ENCODE measurements around the gene POU6F2.

DNA sequence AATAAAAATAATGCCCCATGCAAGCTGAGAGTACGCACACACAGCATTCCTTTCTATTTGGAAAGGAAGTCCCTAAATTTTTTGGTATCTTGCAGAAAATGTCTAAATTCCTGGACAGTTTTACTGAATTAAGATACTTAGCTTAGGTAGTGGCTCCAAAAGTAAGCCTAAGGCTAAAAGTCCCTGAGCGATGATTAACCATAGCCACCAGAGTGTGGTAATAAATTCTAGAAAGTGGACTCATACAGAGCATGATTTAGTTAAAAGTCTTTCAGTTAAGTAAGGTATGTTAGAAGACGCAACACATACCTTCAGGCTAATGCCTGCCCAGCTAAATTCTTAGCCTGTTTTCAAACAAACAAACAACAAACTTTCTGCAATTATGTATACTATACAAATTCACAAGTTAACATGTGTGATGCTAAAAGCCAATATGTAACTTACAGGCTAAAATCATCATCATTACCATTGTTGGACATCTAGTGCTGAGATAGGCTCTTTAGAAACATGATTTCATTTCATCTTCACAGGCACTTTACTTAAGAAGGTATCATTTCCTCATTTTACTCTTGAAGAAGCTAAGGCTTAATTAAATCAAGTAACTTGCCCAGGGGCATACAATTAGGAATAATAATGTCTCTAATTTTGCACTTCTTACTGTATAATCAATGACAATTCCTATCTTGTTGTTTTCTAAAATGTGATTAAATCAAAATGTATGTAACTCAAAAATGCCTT, 327.1 kb downstream of the POU6F2 start:
- TF ChIP-seq, protein P1, sequence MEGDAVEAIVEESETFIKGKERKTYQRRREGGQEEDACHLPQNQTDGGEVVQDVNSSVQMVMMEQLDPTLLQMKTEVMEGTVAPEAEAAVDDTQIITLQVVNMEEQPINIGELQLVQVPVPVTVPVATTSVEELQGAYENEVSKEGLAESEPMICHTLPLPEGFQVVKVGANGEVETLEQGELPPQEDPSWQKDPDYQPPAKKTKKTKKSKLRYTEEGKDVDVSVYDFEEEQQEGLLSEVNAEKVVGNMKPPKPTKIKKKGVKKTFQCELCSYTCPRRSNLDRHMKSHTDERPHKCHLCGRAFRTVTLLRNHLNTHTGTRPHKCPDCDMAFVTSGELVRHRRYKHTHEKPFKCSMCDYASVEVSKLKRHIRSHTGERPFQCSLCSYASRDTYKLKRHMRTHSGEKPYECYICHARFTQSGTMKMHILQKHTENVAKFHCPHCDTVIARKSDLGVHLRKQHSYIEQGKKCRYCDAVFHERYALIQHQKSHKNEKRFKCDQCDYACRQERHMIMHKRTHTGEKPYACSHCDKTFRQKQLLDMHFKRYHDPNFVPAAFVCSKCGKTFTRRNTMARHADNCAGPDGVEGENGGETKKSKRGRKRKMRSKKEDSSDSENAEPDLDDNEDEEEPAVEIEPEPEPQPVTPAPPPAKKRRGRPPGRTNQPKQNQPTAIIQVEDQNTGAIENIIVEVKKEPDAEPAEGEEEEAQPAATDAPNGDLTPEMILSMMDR (IDR thresholded peaks at IDR 0.05; ENCODE audit: low read length) = no peak
- TF ChIP-seq EZH2 (optimal IDR thresholded peaks at IDR 0.05; ENCODE audit: low read depth, low read length) (no peak), EZH2phosphoT487 (IDR thresholded peaks at IDR 0.05; ENCODE audit: low read length) (no peak)
